ENCODE data around the gene MAP2K4.

MAP2K4 gene

DNA sequence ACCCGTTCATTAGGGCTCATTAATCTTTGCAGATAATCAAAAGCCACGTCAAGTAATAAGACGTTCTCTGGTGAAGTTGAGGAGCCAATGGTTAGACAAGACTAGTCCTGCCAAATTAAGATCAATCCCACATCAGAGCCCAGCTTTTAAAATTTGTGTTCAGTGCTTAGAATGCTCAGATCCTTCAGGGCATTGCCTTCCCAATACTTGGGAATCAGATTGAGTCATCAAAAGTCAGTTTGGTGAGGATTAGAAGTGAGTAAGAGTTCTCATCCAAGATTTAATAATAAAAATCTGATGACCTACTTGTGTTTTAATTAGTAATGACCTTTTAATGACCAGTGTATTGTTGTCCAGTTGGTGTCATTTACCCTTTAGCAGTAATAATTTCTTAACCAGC lies 19.8 kb downstream of the MAP2K4 start:
- no peak for DNase-seq

DNA sequence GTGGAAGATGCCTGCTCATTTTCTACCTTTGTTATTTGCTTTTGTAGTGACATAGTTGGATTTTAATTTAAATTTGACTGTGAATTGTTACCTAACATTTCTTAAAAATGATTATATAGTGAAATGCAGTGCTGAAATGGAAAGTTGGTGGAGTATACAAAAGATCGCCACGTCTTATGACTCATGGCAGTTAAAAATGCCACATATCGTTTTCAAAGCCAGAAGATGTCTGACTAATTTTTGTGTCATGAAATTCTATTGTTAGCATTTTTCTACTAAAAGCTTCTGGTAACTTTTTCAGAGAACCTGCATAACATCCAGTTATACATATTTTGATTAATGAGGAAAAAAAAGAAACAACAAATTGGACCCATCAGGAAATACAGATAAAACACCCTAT lies 20.6 kb downstream of the MAP2K4 start:
- DNase-seq: no peak

DNA sequence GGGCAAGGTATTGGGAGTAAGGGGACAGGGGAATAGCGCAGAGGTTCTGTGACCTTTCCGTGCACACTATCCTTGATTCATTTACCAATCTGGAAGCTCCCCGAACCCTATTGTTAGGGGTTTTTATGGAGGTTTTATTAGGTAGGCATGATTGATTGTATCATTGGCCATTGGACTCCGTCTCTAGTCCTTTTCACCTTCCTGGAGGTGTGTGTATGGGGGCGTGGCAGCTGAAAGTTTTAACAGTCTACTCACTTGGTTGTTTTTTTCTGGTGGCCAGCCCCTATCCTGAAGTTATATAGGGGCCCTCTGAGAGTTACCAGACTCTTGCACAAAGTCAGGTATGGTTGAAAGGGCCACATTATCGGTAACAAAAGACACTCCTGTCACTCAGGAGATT lies 23.0 kb downstream of the MAP2K4 start:
- DNase-seq: no peak

DNA sequence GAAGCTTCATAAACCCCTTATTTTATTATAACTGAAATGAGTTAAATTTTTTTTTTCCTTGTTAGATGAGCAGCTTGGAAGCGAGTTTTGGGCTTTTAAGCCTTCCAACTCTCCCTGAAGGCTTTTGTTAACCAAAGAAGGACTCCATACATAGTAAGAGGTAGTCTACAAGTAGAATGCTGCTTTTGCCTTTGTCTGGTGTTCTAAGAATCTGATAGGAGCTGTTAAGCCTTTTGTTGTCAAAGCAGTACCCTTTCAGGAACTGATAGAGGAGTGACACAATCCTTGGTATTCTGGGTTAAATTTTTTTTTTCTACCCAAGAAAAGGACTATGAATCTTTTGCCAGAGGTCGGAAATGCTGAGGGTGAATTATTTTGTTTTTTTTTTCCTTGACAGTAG lies 26.1 kb downstream of the MAP2K4 start:
- no peak for DNase-seq

DNA sequence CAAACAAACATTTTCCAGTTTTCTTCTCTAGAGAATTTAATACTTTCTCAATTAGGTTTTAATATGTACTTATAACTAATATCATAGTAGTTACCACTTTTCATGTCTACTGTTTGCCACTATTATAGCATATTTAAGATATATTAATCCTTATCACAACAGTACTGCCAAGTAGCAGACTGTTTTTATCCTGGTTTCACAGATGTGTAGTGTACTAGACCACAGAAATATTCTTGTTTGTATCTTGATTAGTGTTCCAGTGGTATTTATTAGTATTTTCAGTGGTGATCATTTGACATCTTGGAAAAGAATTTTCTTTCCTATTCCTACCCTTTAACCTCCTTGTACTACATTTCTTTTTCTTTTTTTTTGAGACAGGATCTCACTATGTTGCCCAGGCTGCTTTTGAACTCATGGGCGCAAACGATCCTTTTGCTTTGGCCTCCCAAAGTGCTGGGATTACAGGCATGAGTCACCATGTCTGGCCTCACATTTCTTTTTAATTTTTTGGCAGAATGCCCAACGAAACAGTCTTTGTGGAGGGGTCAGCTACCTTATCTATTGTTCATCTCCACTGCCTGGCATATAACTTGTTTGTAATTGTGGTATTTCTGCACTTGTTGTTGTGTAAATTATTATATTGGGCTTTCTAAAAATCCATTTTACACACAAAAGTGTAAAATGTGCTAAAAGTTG lies 27.2 kb downstream of the MAP2K4 start:
- DNase-seq: no peak

DNA sequence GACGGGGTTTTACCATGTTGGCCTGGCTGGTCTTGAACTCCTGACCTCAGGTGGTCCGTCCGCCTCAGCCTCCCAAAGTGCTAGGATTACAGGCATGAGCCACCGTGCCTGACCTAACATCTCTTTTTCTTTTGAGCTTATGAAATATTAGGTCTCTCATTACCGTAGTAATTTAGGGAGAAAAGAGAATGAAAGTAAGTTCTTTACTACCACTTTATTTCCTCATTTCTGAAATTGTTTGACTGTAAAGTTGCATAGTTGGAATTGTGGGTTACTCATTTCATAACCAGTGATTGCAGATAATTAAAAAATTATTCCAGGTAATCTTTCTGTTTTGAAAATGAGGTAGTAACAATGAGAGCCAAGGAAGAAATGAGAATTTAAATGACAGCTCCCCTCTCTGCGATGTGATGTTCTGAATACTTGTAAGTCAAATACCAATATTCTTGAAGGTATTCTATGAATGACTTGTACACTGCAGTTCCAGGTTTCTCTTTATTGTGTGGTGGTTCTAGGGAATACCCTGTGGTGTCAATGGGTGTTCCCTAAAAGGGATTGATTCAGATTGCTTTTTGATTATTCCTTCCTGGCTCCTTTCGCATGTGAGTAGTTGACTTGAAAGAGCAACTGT lies 28.3 kb downstream of the MAP2K4 start:
- DNase-seq: no peak

DNA sequence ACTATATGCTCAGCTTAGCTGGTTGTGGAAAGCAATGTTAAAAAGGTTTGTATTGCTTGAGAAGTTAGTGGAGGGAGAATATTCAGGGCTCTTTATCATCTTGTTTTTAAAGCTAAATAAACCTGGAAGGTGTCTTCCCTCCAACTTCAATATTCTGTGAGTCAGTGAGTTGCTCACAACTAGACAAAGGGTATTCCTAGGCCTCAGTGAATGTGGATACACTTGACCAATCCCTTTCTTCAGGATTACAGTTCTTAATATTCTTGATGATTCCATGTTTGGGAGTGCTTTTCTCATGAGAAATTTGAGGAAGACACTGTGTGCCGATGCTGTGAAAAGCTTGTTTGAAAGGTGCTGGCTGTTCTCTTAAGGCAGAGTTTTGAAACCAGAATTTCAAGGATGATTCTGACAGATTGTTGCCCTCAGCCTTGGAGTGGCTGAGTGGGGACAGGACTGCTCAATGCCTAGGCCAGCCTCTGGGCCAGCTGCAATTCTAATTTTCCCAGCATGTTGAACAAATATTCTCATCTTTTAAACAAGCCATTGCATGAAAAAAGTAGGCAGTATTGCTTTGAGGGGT lies 30.1 kb downstream of the MAP2K4 start:
- DNase-seq: no peak

DNA sequence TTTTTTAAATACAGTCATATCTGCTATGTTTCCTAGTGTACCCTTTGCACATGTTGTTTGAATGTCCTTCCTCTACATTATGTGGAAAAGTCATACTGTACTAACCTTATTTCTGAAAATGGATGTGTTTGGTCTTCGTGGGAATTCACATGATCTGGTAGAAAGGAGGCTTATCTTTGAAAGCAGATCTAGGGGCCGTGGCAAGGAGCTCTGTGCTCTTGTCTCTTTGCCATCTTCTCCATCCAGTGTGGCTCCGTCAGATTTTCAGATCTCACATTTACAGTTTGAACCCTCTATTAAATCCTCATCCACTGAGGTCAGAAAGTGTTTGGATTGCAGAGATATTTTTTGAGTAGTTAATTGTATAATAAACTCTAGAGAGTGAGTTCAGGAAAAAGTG lies 32.9 kb downstream of the MAP2K4 start:
- DNase-seq: no peak

DNA sequence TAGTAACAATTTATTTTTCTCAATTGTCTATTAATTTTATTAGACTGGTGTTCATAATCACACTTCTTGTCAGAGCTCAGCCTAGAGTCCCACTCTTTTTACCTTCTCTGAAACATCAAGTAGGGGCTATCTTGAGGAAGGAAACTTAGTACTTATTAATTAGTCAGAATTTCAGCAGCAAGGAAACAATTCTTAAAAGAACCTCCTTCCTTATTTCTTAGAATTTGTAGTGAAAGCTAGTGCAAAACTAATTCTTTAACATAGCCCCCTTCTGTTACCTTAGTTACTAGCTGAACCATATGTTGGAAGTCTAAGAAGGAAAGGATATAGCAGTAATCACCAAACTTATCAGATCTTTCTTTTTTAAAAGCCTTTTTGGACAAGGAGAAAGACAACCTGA lies 35.2 kb downstream of the MAP2K4 start:
- DNase-seq: no peak

DNA sequence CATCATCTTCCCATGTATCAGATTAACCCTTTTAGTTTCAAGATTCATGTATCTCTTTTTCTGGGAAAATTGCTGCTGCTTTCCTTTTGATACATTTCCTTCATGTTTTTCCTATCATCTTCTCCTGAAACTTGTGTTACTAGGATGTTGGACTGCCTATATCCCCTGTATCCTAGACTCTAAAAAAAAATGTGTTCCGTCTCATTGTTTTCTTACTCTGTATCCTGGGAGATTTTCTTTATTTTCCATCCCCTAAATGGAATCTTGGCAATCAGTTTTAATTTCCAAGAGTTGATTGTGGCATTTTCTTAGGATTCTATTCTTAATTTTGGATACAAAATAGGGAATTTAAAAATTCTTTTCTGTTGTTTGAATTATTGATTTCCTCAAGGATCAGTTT lies 36.8 kb downstream of the MAP2K4 start:
- no peak for DNase-seq

DNA sequence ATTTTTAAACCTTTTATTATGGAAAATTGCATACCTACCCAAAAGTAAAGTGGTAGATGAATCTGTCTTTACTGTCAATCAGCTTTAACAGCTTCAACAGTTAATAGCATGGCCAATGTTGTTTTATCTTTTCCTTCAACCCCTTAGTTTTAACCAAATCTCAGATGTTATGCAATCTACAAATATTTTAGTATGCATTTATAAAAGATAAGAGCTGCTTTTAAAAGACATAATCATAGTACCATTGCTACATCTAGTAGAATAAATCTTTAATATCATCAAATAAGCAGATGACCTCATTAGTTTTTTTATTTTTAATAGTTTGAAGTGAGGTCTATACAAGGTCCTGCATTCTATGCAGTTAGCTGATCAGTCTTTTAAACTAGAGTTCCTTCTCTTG lies 37.9 kb downstream of the MAP2K4 start:
- no peak for DNase-seq

DNA sequence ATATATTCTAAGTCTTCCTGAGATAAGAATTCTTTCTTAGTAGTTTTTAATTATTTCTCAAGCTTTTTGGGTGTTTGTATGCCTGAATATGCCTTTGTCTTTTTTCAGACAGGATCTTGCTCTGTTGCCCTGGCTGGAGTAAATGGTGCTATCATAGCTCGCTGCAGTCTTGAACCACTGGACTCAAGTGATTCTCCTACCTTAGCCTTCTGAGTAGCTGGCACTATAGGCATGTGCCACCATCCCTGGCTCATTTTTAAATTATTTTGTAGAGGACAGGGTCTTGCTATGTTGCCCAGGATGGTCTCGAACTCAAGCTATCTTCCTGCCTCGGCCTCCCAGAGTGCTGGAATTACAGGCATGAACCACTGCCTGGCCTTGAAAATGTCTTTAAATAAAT lies 41.6 kb downstream of the MAP2K4 start:
- no peak for DNase-seq

DNA sequence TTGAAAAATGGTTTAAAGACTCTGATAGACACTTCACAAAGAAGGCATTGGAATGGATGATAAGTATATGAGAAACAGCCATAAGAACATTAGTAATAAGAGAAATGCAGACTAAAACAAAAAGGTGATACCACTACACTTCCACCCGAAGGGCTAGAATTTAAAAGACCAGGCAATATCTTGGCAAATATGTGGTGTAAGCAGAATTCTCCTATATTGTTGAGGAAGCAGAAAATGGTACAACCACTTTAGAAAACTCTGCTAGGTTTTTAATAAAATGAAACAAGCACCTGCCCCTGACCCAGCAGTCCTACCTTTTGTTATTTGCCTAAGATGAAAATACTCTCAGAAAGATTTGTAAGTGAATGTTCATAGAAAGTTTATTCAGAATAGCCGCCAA lies 43.7 kb downstream of the MAP2K4 start:
- DNase-seq: no peak

DNA sequence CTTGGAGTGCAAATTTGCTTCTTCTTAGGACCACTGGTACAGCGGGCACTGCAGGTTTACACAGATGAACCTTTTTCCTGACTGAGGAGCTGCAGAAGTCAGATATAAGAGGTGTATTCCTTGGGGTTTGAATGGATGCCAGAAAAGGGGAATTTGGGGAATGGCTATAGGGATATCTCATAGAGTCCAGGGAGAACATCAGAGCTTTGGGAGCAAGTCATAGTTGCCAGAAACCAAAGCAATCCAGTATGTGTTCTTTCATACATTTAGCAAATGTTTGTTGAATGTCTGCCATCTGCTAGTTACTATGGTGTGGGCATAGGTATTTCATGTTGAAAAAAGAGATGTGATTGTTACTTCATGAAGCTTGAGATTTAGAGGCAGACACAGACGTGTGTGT lies 46.8 kb downstream of the MAP2K4 start:
- DNase-seq: no peak

DNA sequence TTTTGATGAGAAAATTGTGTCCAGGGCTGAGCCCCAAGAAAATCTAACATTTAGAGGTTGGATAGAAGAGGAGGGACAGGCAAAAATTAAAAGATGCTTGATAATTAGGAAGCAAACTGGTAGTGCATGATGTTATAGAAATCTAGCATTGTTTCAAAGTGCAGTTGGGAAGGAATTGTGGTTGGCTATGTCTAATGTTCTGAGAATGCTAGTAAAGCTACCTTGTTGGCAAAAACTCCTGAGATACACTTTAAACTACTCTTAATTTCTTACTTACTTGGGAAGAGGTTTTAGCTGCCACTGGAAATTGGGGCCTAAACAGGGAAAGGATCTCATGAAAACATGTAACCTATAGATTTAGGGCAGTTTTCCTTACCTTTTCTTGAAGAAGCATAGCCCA lies 48.3 kb downstream of the MAP2K4 start:
- DNase-seq: no peak

DNA sequence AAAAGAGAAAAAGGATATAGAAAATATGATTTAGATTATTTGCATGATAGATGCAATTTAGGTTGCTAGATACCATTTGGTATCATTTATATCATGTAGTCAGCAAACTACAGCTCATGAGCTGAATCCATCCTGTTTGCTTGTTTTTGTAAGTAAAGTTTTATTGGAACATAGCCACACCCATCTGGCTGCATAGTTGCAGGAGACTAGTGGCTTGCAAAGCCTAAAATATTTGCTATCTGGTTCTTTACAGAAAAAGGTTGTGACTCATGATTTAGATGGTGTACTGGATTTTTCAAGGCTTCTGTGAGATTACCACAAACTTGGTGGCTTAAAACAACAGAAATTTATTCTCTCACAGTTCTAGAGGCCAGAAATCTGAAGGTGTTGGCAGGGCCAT lies 49.9 kb downstream of the MAP2K4 start:
- no peak for DNase-seq

DNA sequence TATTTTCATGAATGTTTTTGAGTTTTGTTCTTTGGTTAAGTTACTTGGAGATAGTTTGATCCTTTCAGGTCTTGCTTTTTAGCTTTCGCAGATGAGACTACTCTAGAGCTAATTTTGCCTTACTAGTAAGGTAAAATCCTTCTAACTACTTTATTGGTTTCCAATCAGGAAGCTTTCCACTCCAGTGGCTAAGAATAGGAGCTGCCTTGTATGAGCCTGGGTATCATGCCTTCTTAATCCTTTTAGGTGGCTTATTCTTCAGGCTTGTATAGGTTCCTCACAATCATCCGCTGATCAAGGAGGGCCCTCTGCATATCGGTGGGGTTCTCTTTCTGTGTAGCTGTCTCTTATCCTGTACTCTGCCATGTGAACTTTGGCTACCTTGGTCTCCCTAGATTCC lies 53.7 kb downstream of the MAP2K4 start:
- DNase-seq: no peak

DNA sequence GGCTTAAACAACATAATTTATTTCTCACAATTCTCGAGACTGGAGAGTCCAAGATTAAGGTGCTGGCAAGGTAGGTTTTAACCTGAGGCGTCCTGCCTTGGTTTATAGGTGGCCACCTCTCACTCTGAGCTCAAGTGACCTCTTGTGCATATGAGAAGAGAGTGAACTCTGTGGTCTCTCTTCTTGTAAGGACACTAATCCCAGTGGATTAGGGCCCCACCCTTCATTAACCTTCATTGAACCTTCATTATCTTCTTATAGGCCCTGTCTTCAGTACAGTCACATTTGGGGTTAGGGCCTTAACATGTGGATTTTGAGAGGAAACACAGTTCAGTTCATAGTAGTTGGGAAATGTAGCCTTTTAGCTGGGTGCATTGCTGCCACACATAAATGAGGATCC lies 57.1 kb downstream of the MAP2K4 start:
- DNase-seq: no peak

DNA sequence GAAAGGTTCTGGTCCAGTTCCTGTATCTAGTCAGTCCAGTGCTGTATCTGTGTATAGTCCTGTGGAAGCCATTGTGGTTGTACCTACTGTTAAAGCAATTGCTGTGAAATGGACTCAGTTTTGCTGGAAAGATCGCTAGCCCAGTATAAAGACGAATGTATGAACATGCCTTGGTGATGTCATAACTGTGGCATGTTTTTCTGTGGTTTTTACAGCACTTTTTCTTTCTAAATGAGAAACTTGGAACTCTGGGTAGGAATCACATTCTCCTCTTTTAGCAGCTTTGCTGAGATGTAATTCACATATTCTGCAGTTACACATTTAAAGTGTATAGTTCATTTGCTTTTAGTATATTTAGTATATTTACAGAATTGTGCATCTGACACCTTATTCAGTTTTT lies 58.1 kb downstream of the MAP2K4 start:
- no peak for DNase-seq

DNA sequence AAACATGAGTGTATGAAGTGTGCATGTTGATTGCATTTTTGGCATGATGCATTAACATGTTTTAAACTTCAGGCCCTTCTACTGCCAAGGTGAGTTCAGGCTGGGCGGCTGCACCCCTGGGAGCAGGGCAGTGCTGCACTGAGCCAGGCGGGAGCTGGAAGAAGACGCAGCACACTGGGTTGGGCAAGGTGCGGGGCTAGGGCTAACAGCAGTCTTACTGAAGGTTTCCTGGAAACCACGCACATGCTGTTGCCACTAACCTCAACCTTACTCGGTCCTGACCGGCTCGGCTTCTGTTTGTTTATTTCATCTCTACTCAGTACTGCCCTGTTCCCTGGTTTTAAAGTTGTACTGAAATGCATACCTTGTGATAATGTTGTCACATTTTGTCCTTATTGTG lies 61.0 kb downstream of the MAP2K4 start:
- DNase-seq: no peak

DNA sequence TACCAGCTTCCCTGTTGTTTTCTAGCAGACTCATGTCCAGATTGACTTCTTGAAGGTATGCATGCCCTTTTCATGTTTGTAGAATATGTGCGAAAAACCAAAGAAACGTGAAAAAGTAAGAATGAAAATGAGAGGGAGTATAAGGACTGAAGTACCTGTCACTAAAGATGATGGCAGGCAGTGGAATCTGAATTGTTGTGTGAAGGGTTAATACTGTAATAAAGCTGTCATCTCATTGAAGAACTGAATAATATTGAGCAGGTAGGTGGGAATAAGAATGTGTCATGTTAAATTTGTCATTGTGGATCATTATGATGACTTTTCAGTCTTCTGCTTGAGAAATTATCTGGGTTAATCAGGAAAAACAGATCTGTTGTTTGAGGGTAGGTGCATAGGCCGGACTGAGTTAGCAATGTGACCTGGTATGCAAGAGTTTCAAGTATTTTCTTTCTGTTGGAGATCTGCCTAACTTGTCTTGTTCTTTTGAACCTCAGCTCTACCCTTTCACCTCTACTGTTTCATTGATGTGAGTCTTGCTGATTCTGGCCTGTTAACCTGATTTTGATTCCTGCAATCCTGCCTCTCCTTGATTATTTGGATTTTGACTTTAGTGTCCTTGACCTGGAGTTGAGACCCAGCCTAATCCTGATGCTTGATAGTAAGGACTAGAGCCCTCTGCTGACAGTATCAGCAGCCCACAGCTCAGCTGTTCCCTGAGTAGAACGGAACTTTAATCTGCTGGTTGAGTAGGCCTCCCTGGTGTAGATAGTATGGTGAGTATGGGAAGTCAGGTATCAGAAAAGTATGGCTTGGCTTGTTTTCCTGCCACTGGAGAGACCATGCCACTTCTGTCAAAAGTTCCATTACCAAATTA lies 64.6 kb downstream of the MAP2K4 start:
- DNase-seq: no peak

DNA sequence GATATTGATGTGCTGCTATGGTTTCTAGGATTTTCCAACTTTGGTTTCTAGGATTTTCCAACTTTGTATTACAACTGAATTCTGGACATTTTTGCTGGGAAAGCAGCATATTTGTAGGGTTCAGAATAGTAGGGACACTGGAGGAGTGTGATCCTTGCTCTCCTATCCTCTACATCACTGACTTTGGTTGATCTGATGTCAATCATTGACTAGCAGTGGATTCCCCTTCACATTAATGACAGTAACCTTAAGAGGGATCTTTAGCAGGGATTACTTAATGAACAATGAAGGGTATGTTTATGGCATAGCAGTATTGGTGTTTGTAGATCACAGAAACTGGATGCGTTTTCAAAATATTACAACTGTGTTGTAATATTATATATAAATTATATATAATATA lies 67.4 kb downstream of the MAP2K4 start:
- no peak for DNase-seq

DNA sequence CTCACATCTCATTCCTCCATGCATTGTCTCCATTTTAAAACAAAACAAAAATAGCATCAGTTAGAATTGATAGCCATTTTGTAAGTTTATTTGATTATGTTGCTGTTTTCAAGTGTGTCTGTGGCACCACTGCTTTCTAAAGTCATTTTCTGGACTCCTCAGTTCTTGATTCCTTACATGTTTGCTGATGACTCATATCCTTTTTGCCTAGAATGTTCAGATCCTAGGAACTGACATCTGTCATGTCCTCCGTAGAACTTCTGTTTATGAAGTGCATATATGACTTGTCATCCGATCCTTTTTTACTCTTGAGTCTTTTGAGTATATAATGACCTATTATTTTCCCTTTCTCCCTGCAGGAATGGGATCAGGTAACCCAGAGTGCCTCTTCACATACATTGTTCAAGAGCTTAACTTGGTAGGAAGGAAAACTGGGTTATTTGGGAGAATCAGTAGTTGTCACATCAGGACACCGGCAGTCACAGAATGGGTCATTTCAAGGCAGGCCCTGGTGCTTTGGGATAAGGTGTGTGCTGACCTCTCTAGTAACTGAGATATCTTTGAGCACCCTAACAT lies 69.2 kb downstream of the MAP2K4 start:
- DNase-seq: no peak

DNA sequence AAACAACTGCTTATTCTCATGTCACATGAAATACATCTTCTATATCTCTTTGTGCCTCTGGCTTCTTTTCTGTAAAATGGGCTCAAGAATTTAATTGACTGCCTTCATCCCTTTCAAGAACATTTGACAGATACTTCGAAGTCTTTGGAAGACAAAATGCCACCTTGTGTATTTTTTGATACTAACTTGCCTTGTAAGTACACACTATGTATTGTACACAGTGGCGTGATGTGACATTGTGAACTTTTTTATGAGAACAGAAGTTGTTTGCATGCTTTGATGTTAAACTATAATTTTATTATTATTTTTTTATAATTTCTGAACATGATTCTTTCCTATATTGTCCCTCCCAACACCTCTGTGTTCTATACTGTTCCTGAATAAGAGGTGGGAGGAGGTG lies 73.7 kb downstream of the MAP2K4 start:
- no peak for DNase-seq

Data from DMS79 (cell line).